DOHH2 (cell line): ENCODE measurements around the gene HDAC11.
"Not testable (repeated sequence)": the region's sequence is repeated elsewhere in the genome, so short reads cannot be mapped to it uniquely, and the experiment has no call there.

Experiments used
- H3F3A ChIP-seq: fragments of 200-600 bp; sonication (generic), shearing (Covaris generic); 2 replicates; pipeline ENCODE4 v1.6.0; 2016; ENCODE audit warnings: antibody characterized with exemption, mild to moderate bottlenecking; ENCODE audit not compliant: control insufficient read depth, insufficient read depth
- H3K27ac ChIP-seq: fragments of 200-600 bp; sonication (generic); 2 replicates; pipeline ENCODE4 v1.5.1; 2014; ENCODE audit warnings: low read depth, mild to moderate bottlenecking, low read length, moderate library complexity
- H3K27me3 ChIP-seq: fragments of 200-600 bp; sonication (generic); 2 replicates; pipeline ENCODE4 v1.6.1; 2014; ENCODE audit warnings: mild to moderate bottlenecking, low read length, mixed read lengths; ENCODE audit not compliant: control insufficient read depth
- H3K36me3 ChIP-seq: fragments of 200-600 bp; sonication (generic); 2 replicates; pipeline ENCODE4 v1.6.1; 2014; ENCODE audit warnings: mild to moderate bottlenecking, low read length, moderate library complexity, mixed read lengths; ENCODE audit not compliant: control insufficient read depth
- H3K4me1 ChIP-seq: fragments of 200-600 bp; sonication (generic); 2 replicates; pipeline ENCODE4 v1.6.1; 2014; ENCODE audit warnings: mild to moderate bottlenecking, low read length, mixed read lengths; ENCODE audit not compliant: control insufficient read depth
- H3K4me2 ChIP-seq: fragments of 200-600 bp; sonication (generic); 2 replicates; pipeline ENCODE4 v1.6.0; 2014; ENCODE audit warnings: mild to moderate bottlenecking, low read length, moderate library complexity
- H3K4me3 ChIP-seq: fragments of 200-600 bp; sonication (generic); 2 replicates; pipeline ENCODE4 v1.5.1; 2014; ENCODE audit warnings: mild to moderate bottlenecking, low read length, mixed read lengths
- H3K79me2 ChIP-seq: fragments of 200-600 bp; sonication (generic); 2 replicates; pipeline ENCODE4 v1.6.1; 2014; ENCODE audit warnings: mild to moderate bottlenecking, low read length, mixed read lengths; ENCODE audit not compliant: control insufficient read depth
- H3K9me2 ChIP-seq: fragments of 200-600 bp; sonication (generic); replicated peaks from 2 replicates; pipeline ENCODE4 v1.6.1; 2014; ENCODE audit warnings: mild to moderate bottlenecking, low read length, mixed read lengths; ENCODE audit not compliant: control insufficient read depth
- H3K9me3 ChIP-seq: fragments of 200-600 bp; sonication (generic); 2 replicates; pipeline ENCODE4 v1.6.1; 2014; ENCODE audit warnings: antibody characterized with exemption, low read length, mixed read lengths; ENCODE audit not compliant: control insufficient read depth, insufficient read depth
- H4K20me1 ChIP-seq: fragments of 200-600 bp; sonication (generic); 2 replicates; pipeline ENCODE4 v1.6.0; 2014; ENCODE audit warnings: low read depth, mild to moderate bottlenecking, antibody characterized with exemption, low read length, moderate library complexity; ENCODE audit not compliant: control insufficient read depth, insufficient read depth
- EZH2phosphoT487 ChIP-seq: fragments of 200-600 bp; sonication (generic); IDR thresholded peaks from 2 replicates; pipeline ENCODE4 v1.6.1; 2017; ENCODE audit warnings: borderline replicate concordance, mild to moderate bottlenecking, antibody characterized with exemption, low read length, moderate library complexity, mixed read lengths
- TF ChIP-seq, protein P1 (sequence below): fragments of 200-600 bp; sonication (generic); IDR thresholded peaks from one replicate; pipeline ENCODE4 v1.5.1; 2014; ENCODE audit warnings: antibody characterized with exemption, mild to moderate bottlenecking, low read depth, low read length; ENCODE audit not compliant: poor library complexity, severe bottlenecking

HDAC11 gene

DNA sequence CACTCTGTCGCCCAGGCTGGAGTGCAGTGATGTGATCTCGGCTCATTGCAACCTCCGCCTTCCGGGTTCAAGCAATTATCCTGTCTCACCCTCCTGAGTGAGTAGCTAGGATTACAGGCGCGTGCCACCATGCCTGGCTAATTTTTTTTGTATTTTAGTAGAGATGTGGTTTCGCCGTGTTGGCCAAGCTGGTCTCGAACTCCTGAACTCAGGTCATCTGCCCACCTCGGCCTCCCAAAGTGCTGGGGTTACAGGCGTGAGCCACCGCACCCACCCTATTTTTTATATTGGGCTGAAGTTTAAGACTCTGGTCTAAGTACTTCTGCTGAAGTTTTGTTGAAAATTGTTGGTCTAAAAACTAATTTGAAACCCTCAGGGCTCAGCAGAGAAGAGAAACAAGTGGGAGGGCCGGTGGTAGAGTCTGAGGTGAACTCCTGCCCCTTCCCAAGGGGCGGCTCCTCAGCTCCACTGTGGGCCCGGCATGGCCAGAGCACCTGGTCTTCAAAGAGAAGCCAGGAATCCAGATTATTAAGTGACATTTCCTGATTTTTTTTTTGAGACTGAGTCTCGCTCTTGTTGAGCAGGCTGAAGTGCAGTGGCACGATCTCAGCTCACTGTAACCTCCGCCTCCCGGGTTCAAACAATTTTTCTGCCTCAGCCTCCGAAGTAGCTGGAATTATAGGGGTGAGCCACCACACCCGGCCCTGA is 4.0 kb downstream of the HDAC11 start:
- TF ChIP-seq, protein P1, sequence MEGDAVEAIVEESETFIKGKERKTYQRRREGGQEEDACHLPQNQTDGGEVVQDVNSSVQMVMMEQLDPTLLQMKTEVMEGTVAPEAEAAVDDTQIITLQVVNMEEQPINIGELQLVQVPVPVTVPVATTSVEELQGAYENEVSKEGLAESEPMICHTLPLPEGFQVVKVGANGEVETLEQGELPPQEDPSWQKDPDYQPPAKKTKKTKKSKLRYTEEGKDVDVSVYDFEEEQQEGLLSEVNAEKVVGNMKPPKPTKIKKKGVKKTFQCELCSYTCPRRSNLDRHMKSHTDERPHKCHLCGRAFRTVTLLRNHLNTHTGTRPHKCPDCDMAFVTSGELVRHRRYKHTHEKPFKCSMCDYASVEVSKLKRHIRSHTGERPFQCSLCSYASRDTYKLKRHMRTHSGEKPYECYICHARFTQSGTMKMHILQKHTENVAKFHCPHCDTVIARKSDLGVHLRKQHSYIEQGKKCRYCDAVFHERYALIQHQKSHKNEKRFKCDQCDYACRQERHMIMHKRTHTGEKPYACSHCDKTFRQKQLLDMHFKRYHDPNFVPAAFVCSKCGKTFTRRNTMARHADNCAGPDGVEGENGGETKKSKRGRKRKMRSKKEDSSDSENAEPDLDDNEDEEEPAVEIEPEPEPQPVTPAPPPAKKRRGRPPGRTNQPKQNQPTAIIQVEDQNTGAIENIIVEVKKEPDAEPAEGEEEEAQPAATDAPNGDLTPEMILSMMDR, result no peak
- no peak for TF ChIP-seq EZH2phosphoT487
- H3K27me3 ChIP-seq, result peaks cover 18% of the 10 kb centered on the region
- no peaks in the 10 kb centered on the region for H3K9me3 ChIP-seq
- H3K79me2 ChIP-seq, result no peaks in the 10 kb centered on the region
- H3K4me2 ChIP-seq, result no peak overlapping the region
- peaks cover 11% of the 10 kb centered on the region for H3K4me1 ChIP-seq
- H3K4me3 ChIP-seq, result no peak overlapping the region
- no peaks in the 10 kb centered on the region for H3F3A ChIP-seq
- H4K20me1 ChIP-seq, result no peaks in the 10 kb centered on the region
- H3K27ac ChIP-seq, result no peak overlapping the region
- H3K36me3 ChIP-seq, result no peaks in the 10 kb centered on the region
- H3K9me2 ChIP-seq, result no peaks in the 10 kb centered on the region

DNA sequence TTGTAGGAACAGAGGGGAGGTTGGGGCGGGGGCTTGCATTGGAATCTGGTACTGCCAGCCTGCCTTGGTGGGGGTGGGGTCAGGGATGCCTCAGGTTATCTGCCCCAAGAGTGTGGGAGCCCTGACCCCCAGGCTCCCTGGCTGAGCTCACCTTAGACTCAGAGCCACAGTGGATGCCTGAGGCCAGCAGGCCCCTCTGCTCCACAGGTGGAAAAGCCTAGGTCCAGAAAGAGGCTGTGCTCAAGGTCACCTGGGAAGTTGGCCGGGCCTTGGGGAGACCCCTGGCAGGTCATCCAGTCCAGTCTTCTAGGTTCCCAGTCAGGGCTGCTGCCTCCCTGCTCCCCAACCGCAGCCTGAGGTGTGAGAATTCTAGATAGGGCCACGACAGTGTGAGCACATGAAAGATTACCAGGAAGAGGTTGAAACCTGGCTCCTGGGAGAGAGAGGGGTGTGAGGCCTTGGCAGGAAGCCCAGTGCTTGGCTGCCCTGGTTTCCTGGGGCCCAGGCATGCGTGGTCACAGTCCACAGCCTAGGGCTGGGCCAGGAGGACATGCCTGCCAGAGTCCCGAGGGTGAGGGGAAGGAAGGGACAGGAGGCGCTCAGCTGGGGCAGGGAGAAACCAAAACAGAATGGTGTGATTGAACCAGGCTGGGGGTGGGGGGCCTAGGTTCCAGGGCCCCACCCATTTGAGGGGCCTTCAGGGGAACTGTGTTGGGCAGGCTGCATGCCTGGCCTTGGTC is 4.9 kb downstream of the HDAC11 start:
- Histone ChIP-seq H3K4me2 (no peak overlapping the region), H3K27me3 (peaks cover 21% of the 10 kb centered on the region), H3K4me1 (peaks cover 4% of the 10 kb centered on the region; the same call in 1 of the 2 replicates), H3K36me3 (no peaks in the 10 kb centered on the region), H3K27ac (no peak overlapping the region), H3K9me2 (no peaks in the 10 kb centered on the region), H3F3A (no peaks in the 10 kb centered on the region), H3K4me3 (no peak overlapping the region), H3K9me3 (no peaks in the 10 kb centered on the region), H3K79me2 (no peaks in the 10 kb centered on the region), H4K20me1 (no peaks in the 10 kb centered on the region)
- no peak for TF ChIP-seq EZH2phosphoT487
- TF ChIP-seq, protein P1, result no peak

DNA sequence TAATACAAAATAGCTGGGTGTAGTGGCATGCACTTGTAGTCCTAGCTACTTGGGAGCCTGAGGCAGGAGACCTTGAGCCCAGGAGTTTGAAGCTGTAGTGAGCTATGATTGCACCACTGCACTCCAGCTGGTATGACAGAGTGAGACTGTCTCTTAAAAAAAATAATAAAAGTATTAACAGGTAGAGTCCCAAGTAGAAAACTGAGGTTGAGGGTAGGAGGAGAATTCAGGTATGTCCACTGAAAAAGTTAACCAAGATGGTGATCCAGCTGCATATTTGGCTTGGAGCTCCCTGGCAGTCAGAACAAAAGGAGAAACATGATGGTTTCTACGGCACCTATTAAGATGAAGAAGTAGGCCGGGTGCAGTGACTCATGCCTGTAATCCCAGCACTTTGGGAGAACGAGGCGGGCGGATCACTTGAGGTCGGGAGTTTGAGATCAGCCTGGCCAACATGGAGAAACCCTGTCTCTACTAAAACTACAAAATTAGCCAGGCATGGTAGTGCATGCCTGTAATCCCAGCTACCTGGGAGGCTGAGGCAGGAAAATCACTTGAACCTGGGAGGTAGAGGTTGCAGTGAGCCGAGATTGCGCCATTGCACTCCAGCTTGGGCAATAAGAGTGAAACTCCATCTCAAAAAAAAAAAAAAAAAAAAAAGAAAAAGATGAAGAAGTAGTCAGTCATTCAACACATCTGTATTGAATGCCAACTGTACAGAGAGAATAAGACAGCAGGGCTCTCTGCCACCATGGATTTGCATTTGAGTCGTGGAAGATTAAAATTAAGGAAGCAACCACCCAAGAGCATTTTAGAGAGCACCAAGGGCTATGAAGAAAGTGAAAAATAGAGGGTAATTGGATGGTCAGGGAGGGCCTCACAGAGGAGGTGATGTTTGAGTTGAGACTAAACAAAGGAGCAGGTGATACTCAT is 5.8 kb downstream of the HDAC11 start:
- H4K20me1 ChIP-seq, H3K36me3 ChIP-seq, H3K9me3 ChIP-seq, H3K79me2 ChIP-seq, H3K4me3 ChIP-seq, H3K4me2 ChIP-seq, H3F3A ChIP-seq, H3K27ac ChIP-seq, H3K4me1 ChIP-seq, H3K9me2 ChIP-seq: not testable (repeated sequence)
- H3K27me3 ChIP-seq, result peaks cover 15% of the 10 kb centered on the region
